C4-2B (cell line): ENCODE results near the gene RMC1.
"Not testable (repeated sequence)": the region's sequence is repeated elsewhere in the genome, so short reads cannot be mapped to it uniquely, and the experiment has no call there.

Experiments used
- H3K27ac ChIP-seq: fragments of 450-650 bp; 2 replicates; pipeline ENCODE4 v1.5.1; 2017
- CTCF ChIP-seq: fragments of 450-650 bp; conservative IDR thresholded peaks from 2 replicates; pipeline ENCODE4 v1.5.1; 2017; ENCODE audit warnings: mild to moderate bottlenecking
- ZFX ChIP-seq: fragments of 450-650 bp; IDR thresholded peaks from 2 replicates; pipeline ENCODE4 v1.6.1; 2017

The RMC1 gene

GRCh38 chr18:23485386-23485785 is 17.9 kb upstream of the RMC1 start:
- TF ChIP-seq ZFX (no peak), CTCF (no peak)
- H3K27ac ChIP-seq: no peak overlapping the region

- TF ChIP-seq CTCF: no peak
- no peak for TF ChIP-seq ZFX
- H3K27ac ChIP-seq: no peak overlapping the region
Observed at GRCh38 chr18:23487738-23488570, 15.4 kb upstream of the RMC1 start.

GRCh38 chr18:23489586-23489985 is 13.7 kb upstream of the RMC1 start:
- H3K27ac ChIP-seq: not testable (repeated sequence)

- no peak for TF ChIP-seq ZFX
- no peak for TF ChIP-seq CTCF
- no peak overlapping the region for H3K27ac ChIP-seq
Observed at GRCh38 chr18:23493654-23494053, 9.7 kb upstream of the RMC1 start.

GRCh38 chr18:23494992-23495391 is 8.3 kb upstream of the RMC1 start:
- H3K27ac ChIP-seq: no peak overlapping the region
- TF ChIP-seq ZFX (no peak), CTCF (no peak)

GRCh38 chr18:23495723-23496440 is 7.4 kb upstream of the RMC1 start:
- peak overlapping the region; percentile 2; the same call in 1 of the 2 replicates for H3K27ac ChIP-seq

GRCh38 chr18:23498117-23498516 is 5.2 kb upstream of the RMC1 start:
- H3K27ac ChIP-seq: no peak overlapping the region
- TF ChIP-seq CTCF (no peak), ZFX (no peak)

More at GRCh38 chr18:23495723-23496440, 7.4 kb upstream of the RMC1 start:
- TF ChIP-seq CTCF (no peak), ZFX (no peak)
